Cardiac muscle cell (in vitro differentiated cells and primary cell): Measurements from ENCODE around the gene RASGRF2. TPM values are rescaled to one million over a fixed set of nuclear protein-coding genes. Genes with fewer than 3 reads are reported as not detected.
"Not testable (repeated sequence)": the region's sequence is repeated elsewhere in the genome, so short reads cannot be mapped to it uniquely, and the experiment has no call there.

Experiments
- DNase-seq, 2 donors: peaks; one replicate each; pipeline versions ENCODE4 v3.0.0 to v3.0.0-alpha.2; 2010 to 2017; ENCODE audit warnings: low read depth in 1 of 2, low spot score in 1 of 2
- H3K27ac ChIP-seq: fragments of 200-600 bp; sonication (generic); 2 replicates; pipeline ENCODE4 v1.5.1; 2016
- H3K27me3 ChIP-seq: fragments of 200-600 bp; sonication (generic); 2 replicates; pipeline ENCODE4 v1.6.0; 2016; ENCODE audit warnings: control low read depth
- H3K36me3 ChIP-seq: fragments of 200-600 bp; sonication (generic); 2 replicates; pipeline ENCODE4 v1.5.1; 2016; ENCODE audit warnings: control low read depth
- H3K4me1 ChIP-seq: fragments of 200-600 bp; sonication (generic); 2 replicates; pipeline ENCODE4 v1.8.1; 2017; ENCODE audit warnings: low read depth, mild to moderate bottlenecking, mixed run types
- H3K4me3 ChIP-seq: fragments of 200-600 bp; sonication (generic); 2 replicates; pipeline ENCODE4 v1.5.1; 2016; ENCODE audit warnings: mild to moderate bottlenecking
- H3K9me3 ChIP-seq: fragments of 200-600 bp; sonication (generic); 2 replicates; pipeline ENCODE4 v1.5.1; 2017; ENCODE audit warnings: low read depth, mild to moderate bottlenecking, control low read depth
- CTCF ChIP-seq: IDR thresholded peaks from 2 replicates; pipeline ENCODE4 v1.5.1; 2012; ENCODE audit warnings: low read depth, mild to moderate bottlenecking, low read length
- polyA plus RNA-seq: library from polyadenylated mRNA; unstranded; fragments of >200 nt; fragmentation: Nextera tagmentation; extraction: Ambion mirVana; gene quantifications from 2 replicates; pipeline ENCODE4 v1.2.1, GENCODE V29; 2016
- total RNA-seq: library from RNA; depleted of rRNA; stranded (reverse); fragments of >200 nt; gene quantifications from 2 replicates; pipeline ENCODE4 v1.2.3, GENCODE V29; 2016

The RASGRF2 gene
- total and polyA plus RNA-seq, 2 experiments from 2014 or later, result 0.06 to 0.33 TPM

GRCh38 chr5:81035522-81035921 is 75.4 kb downstream of the RASGRF2 start:
- H3K4me3 ChIP-seq, result no peak overlapping the region
- H3K27me3 ChIP-seq, result no peaks in the 10 kb centered on the region
- H3K4me1 ChIP-seq, result no peaks in the 10 kb centered on the region
- H3K36me3 ChIP-seq, result no peaks in the 10 kb centered on the region
- no peak overlapping the region for H3K27ac ChIP-seq
- TF ChIP-seq CTCF, result no peak
- no peak for DNase-seq
- no peaks in the 10 kb centered on the region for H3K9me3 ChIP-seq

GRCh38 chr5:81038495-81038894 is 78.3 kb downstream of the RASGRF2 start:
- Histone ChIP-seq H3K4me1 (no peaks in the 10 kb centered on the region), H3K9me3 (no peaks in the 10 kb centered on the region), H3K36me3 (no peaks in the 10 kb centered on the region), H3K4me3 (no peak overlapping the region), H3K27me3 (no peaks in the 10 kb centered on the region), H3K27ac (no peak overlapping the region)
- no peak for DNase-seq
- no peak for TF ChIP-seq CTCF

GRCh38 chr5:81044868-81045267 is 84.7 kb downstream of the RASGRF2 start:
- Histone ChIP-seq H3K9me3 (no peaks in the 10 kb centered on the region), H3K27me3 (no peaks in the 10 kb centered on the region), H3K4me3 (no peak overlapping the region), H3K27ac (no peak overlapping the region), H3K4me1 (no peaks in the 10 kb centered on the region), H3K36me3 (no peaks in the 10 kb centered on the region)
- no peak for DNase-seq
- no peak for TF ChIP-seq CTCF

- Histone ChIP-seq H3K27me3 (no peaks in the 10 kb centered on the region), H3K27ac (no peak overlapping the region), H3K36me3 (no peaks in the 10 kb centered on the region), H3K4me3 (no peak overlapping the region), H3K4me1 (no peaks in the 10 kb centered on the region), H3K9me3 (no peaks in the 10 kb centered on the region)
- TF ChIP-seq CTCF, result no peak
- DNase-seq, result peak in 1 of 2 donors; percentile 13
Observed at GRCh38 chr5:81045389-81045807, 85.2 kb downstream of the RASGRF2 start.

- H3K36me3 ChIP-seq, result no peaks in the 10 kb centered on the region
- no peak overlapping the region for H3K27ac ChIP-seq
- no peaks in the 10 kb centered on the region for H3K4me1 ChIP-seq
- no peak for TF ChIP-seq CTCF
- no peaks in the 10 kb centered on the region for H3K27me3 ChIP-seq
- H3K9me3 ChIP-seq, result no peaks in the 10 kb centered on the region
- no peak overlapping the region for H3K4me3 ChIP-seq
- DNase-seq, result no peak
Observed at GRCh38 chr5:81046041-81046440, 85.9 kb downstream of the RASGRF2 start.

- no peaks in the 10 kb centered on the region for H3K9me3 ChIP-seq
- no peak for DNase-seq
- H3K36me3 ChIP-seq, result no peaks in the 10 kb centered on the region
- H3K4me1 ChIP-seq, result no peaks in the 10 kb centered on the region
- H3K4me3 ChIP-seq, result no peak overlapping the region
- no peak for TF ChIP-seq CTCF
- no peaks in the 10 kb centered on the region for H3K27me3 ChIP-seq
- H3K27ac ChIP-seq, result no peak overlapping the region
Observed at GRCh38 chr5:81052325-81052724, 92.2 kb downstream of the RASGRF2 start.

- not testable (repeated sequence) for H3K4me1 ChIP-seq, H3K9me3 ChIP-seq, H3K36me3 ChIP-seq, H3K27ac ChIP-seq, H3K4me3 ChIP-seq, H3K27me3 ChIP-seq, DNase-seq
Observed at GRCh38 chr5:81053282-81053681, 93.1 kb downstream of the RASGRF2 start.
